GM12878 (cell line): Measurements from ENCODE around the gene SARS2. TPM values are rescaled to one million over a fixed set of nuclear protein-coding genes. Genes with fewer than 3 reads are reported as not detected.

Source experiments
- ATAC-seq: fragments of 200-7000 bp; cut with Tn5 transposase; 3 replicates; pipeline ENCODE4 v1.9.1; 2020; ENCODE audit warnings: mild to moderate bottlenecking, moderate library complexity
- BruUV-seq: library from RNA; stranded (reverse); fragments of 400-500 nt; replicated peaks from 2 replicates; lab custom pipeline; 2021; lab: Mats Ljungman, UMichigan
- CTCF ChIA-PET: fragments of 300-600 bp; sonication (Branson Sonifier 250); formaldehyde crosslinking; extraction: SDS; loops from one replicate; lab custom pipeline; 2021; ENCODE audit warnings: inconsistent platforms; lab: Yijun Ruan, JAX
- POLR2A ChIA-PET: fragments of 350-600 bp; formaldehyde crosslinking; extraction: SDS; loops from one replicate; lab custom pipeline; 2021; ENCODE audit warnings: inconsistent platforms; lab: Charles Lee
- RAD21 ChIA-PET: fragments of 300-600 bp; sonication (Branson Sonifier 250); formaldehyde crosslinking; loops from one replicate; lab custom pipeline; 2023; ENCODE audit warnings: antibody characterized with exemption; ENCODE audit not compliant: unreplicated experiment; lab: Charles Lee
- SMC1A ChIA-PET: fragments of 300-600 bp; sonication (Branson Sonifier 250); formaldehyde crosslinking; loops from one replicate; lab custom pipeline; 2023; ENCODE audit not compliant: unreplicated experiment, uncharacterized antibody; lab: Charles Lee
- DNase-seq: peaks from one replicate; pipeline ENCODE4 v3.0.0-alpha.2; 2011; ENCODE audit warnings: low read depth, low spot score
- FAIRE-seq: peaks from 3 replicates; lab custom pipeline; 2011; peaks lifted over from hg19 to GRCh38; lab: Jason Lieb, UNC
- H2AFZ ChIP-seq: 2 replicates; pipeline ENCODE4 v1.6.0; 2011; ENCODE audit warnings: low read depth, low read length, control low read depth; ENCODE audit not compliant: control insufficient read depth
- H3K27ac ChIP-seq: 2 replicates; pipeline ENCODE4 v1.5.1; 2011; ENCODE audit warnings: control low read depth; ENCODE audit not compliant: control insufficient read depth, insufficient read depth
- H3K27me3 ChIP-seq, 2 experiments: replicated peaks in 1 of 2; 2 replicates each; pipeline versions ENCODE4 v1.6.0 to v1.6.1; 2011; ENCODE audit warnings: low read length in 1 of 2; ENCODE audit not compliant: control insufficient read depth in 2 of 2, insufficient read depth in 2 of 2
- H3K36me3 ChIP-seq, 2 experiments: 2 replicates each; pipeline ENCODE4 v1.5.1; 2011; ENCODE audit warnings: low read length in 1 of 2; ENCODE audit not compliant: control insufficient read depth in 2 of 2, insufficient read depth in 2 of 2
- H3K4me1 ChIP-seq: 2 replicates; pipeline ENCODE4 v1.6.1; 2011; ENCODE audit warnings: mild to moderate bottlenecking, low read length, moderate library complexity, mixed read lengths; ENCODE audit not compliant: control insufficient read depth, insufficient read depth
- H3K4me2 ChIP-seq: 2 replicates; pipeline ENCODE4 v1.6.0; 2011; ENCODE audit warnings: control low read depth; ENCODE audit not compliant: control insufficient read depth, insufficient read depth
- H3K4me3 ChIP-seq: fragments of 200-600 bp; sonication (generic); 2 replicates; pipeline ENCODE4 v1.5.1; 2016
- H3K79me2 ChIP-seq: 2 replicates; pipeline ENCODE4 v1.6.0; 2011; ENCODE audit warnings: low read length; ENCODE audit not compliant: control insufficient read depth, insufficient read depth
- H3K9ac ChIP-seq: 2 replicates; pipeline ENCODE4 v1.8.0; 2011; ENCODE audit warnings: low read length, control low read depth, mixed read lengths; ENCODE audit not compliant: control insufficient read depth, insufficient read depth
- H3K9me3 ChIP-seq: replicated peaks from 3 replicates; pipeline ENCODE4 v1.5.1; 2011; ENCODE audit warnings: mild to moderate bottlenecking, low read length; ENCODE audit not compliant: control insufficient read depth, insufficient read depth
- H4K20me1 ChIP-seq: 2 replicates; pipeline ENCODE4 v1.6.0; 2011; ENCODE audit not compliant: control insufficient read depth, insufficient read depth
- BRCA1 ChIP-seq: IDR thresholded peaks from 2 replicates; pipeline ENCODE4 v1.6.1; 2011; ENCODE audit warnings: low read depth, low read length, improper control_type of control experiment
- CBX3 ChIP-seq: fragments of 200-600 bp; sonication (generic); IDR thresholded peaks from 2 replicates; pipeline ENCODE4 v1.6.1; 2016; ENCODE audit warnings: low read depth, borderline replicate concordance
- EP300 ChIP-seq, 2 experiments: fragments of 150-350 bp in 1 of 2; IDR thresholded peaks; 2 replicates each; pipeline ENCODE4 v1.6.1; 2011 to 2012; ENCODE audit warnings: low read depth in 2 of 2, low read length in 2 of 2, borderline replicate concordance in 1 of 2, improper control_type of control experiment in 1 of 2, inconsistent platforms in 1 of 2; ENCODE audit not compliant: control insufficient read depth in 1 of 2
- IKZF1 ChIP-seq: fragments of 450-650 bp; conservative IDR thresholded peaks from 2 replicates; pipeline ENCODE4 v1.6.1; 2017; ENCODE audit warnings: antibody characterized with exemption, mild to moderate bottlenecking
- MTA2 ChIP-seq: fragments of 450-650 bp; IDR thresholded peaks from 2 replicates; pipeline ENCODE4 v1.6.1; 2016; ENCODE audit warnings: low read depth, mild to moderate bottlenecking, moderate library complexity
- NBN ChIP-seq: fragments of 450-650 bp; IDR thresholded peaks from 2 replicates; pipeline ENCODE4 v1.6.1; 2016
- NKRF ChIP-seq: fragments of 450-650 bp; conservative IDR thresholded peaks from 2 replicates; pipeline ENCODE4 v1.6.1; 2017; ENCODE audit warnings: mild to moderate bottlenecking, moderate library complexity
- POU2F2 ChIP-seq: IDR thresholded peaks from 3 replicates; pipeline ENCODE4 v1.6.1; 2011; ENCODE audit warnings: low read depth, mild to moderate bottlenecking, low read length, borderline replicate concordance
- RB1 ChIP-seq: fragments of 450-650 bp; formaldehyde crosslinking; IDR thresholded peaks from 2 replicates; pipeline ENCODE4 v1.6.1; 2017; ENCODE audit warnings: mild to moderate bottlenecking, borderline replicate concordance
- RELA ChIP-seq: fragments of 450-650 bp; IDR thresholded peaks from 2 replicates; pipeline ENCODE4 v1.8.0; 2014; ENCODE audit warnings: borderline replicate concordance; ENCODE audit not compliant: partially characterized antibody
- SMAD5 ChIP-seq: IDR thresholded peaks from 2 replicates; pipeline ENCODE4 v1.6.1; 2016; ENCODE audit warnings: antibody characterized with exemption, low read depth
- SP1 ChIP-seq: IDR thresholded peaks from one replicate; pipeline ENCODE4 v1.6.1; 2011; ENCODE audit warnings: low read depth, low read length
- STAT1 ChIP-seq: fragments of 450-650 bp; conservative IDR thresholded peaks from 2 replicates; pipeline ENCODE4 v1.6.1; 2014; ENCODE audit warnings: antibody characterized with exemption, mild to moderate bottlenecking
- SUPT20H ChIP-seq: IDR thresholded peaks from 2 replicates; pipeline ENCODE4 v1.6.1; 2011; ENCODE audit warnings: low read depth, mild to moderate bottlenecking, low read length, moderate library complexity, borderline replicate concordance; ENCODE audit not compliant: control insufficient read depth
- ZBTB40 ChIP-seq: fragments of 450-650 bp; IDR thresholded peaks from 2 replicates; pipeline ENCODE4 v1.6.1; 2016; ENCODE audit warnings: mild to moderate bottlenecking, moderate library complexity, borderline replicate concordance
- ZZZ3 ChIP-seq: IDR thresholded peaks from 2 replicates; pipeline ENCODE4 v1.6.1; 2011; ENCODE audit warnings: low read depth; ENCODE audit not compliant: control insufficient read depth, insufficient read length
- WGBS: methylation state at CpG from one replicate; pipeline ENCODE4 v1.1.6; 2016; ENCODE audit warnings: low lambda C conversion rate; ENCODE audit not compliant: insufficient replicate concordance, insufficient coverage; ENCODE audit errors: missing lambda C conversion rate; 5-methylcytosine and 5-hydroxymethylcytosine counted together
- in situ Hi-C: fragments of 300-500 bp; cut with MboI; formaldehyde crosslinking; loops from 9 replicates; pipeline ENCODE4 v1.14.3; 2018; ENCODE audit warnings: mixed read lengths
- intact Hi-C: fragments of 100-400 bp; cut with micrococcal nuclease; formaldehyde crosslinking; loops from one replicate; pipeline ENCODE4 v1.14.2; 2022; ENCODE audit not compliant: unreplicated experiment
- polyA plus RNA-seq, 11 experiments: library from polyadenylated mRNA; depleted of rRNA in 4 of 11; unstranded in 6 of 11; stranded (reverse) in 5 of 11; fragments of >200 nt; fragmentation: Nextera tagmentation in 4 of 11; fragmentation: Illumina TruSeq in 1 of 11; extraction: Ambion mirVana in 4 of 11; extraction: Trizol in 1 of 11; gene quantifications; 1 replicate in 1 of 11; 2 replicates in 10 of 11; pipeline versions ENCODE4 v1.2.1 to v1.2.3, GENCODE V29; 2011 to 2016; ENCODE audit warnings: inconsistent platforms in 2 of 11, missing spikeins in 2 of 11, low read depth in 1 of 11
- total RNA-seq, 4 experiments: library from RNA; depleted of rRNA in 3 of 4; stranded (reverse); fragments of >200 nt in 3 of 4; fragmentation: Illumina TruSeq in 1 of 4; extraction: Trizol in 1 of 4; gene quantifications; 2 replicates each; pipeline versions ENCODE4 v1.2.1 to v1.2.3, GENCODE V29; 2013 to 2021

The SARS2 gene
- total and polyA plus RNA-seq, 10 of the 15 experiments (the other 5 are each of a cell fraction or from before 2014, with no cell fraction given) = 2.6 to 50.3 (median 27.5) TPM

- ChIA-PET POLR2A (interaction anchor here (0.7 kb wide), 1 partner anchor 36 kb away, joined by 3 read pairs; no protein-coding TSS in a partner anchor), SMC1A (no interaction called here), RAD21 (no interaction called here), CTCF (interaction anchor here (2.3 kb wide), 1 partner anchor 10 kb away, joined by 14 read pairs; the partner anchor contains the start of genes MRPS12 and SARS2)
- Histone ChIP-seq H3K4me3 (no peak overlapping the region), H4K20me1 (no peaks in the 10 kb centered on the region), H2AFZ (no peak overlapping the region), H3K27me3 (no peaks in the 10 kb centered on the region), H3K9ac (no peak overlapping the region), H3K36me3 (peaks cover 0 to 14% of the 10 kb centered on the region in 2 experiments; a peak in 2 of 4 replicates), H3K79me2 (no peaks in the 10 kb centered on the region), H3K9me3 (no peaks in the 10 kb centered on the region), H3K4me1 (no peaks in the 10 kb centered on the region), H3K27ac (no peak overlapping the region), H3K4me2 (no peak overlapping the region)
- ATAC-seq (no peak), DNase-seq (no peak), FAIRE-seq (no peak)
- intact Hi-C loops = no loop called here
- WGBS = 77% methylated on average over 20 of the region's 21 CpGs
- no TSS peak for BruUV-seq
- in situ Hi-C loops = no loop called here
- no peak for TF ChIP-seq SUPT20H
- TF ChIP-seq STAT1 = no peak
- no peak for TF ChIP-seq EP300 (IDR thresholded peaks at IDR 0.05; ENCODE audit: borderline replicate concordance in 1 of 2, control insufficient read depth in 1 of 2, low read depth in 2 of 2, low read length in 2 of 2)
- no peak for TF ChIP-seq ZZZ3
- no peak for TF ChIP-seq BRCA1
- TF ChIP-seq POU2F2 = no peak
- no peak for TF ChIP-seq ZBTB40
- no peak for TF ChIP-seq MTA2
- no peak for TF ChIP-seq IKZF1
- no peak for TF ChIP-seq NKRF
- no peak for TF ChIP-seq RB1
- TF ChIP-seq SMAD5 = no peak
- no peak for TF ChIP-seq CBX3
- no peak for TF ChIP-seq SP1
- TF ChIP-seq NBN = no peak
- TF ChIP-seq RELA = no peak
Measured at GRCh38 chr19:38919837-38920601, 10.5 kb downstream of the SARS2 start.
